A172 (cell line): ENCODE data around the gene NACA2. TPM values are rescaled to one million over a fixed set of nuclear protein-coding genes. Genes with fewer than 3 reads are reported as not detected.
A peak's percentile ranks its signal among the peaks of the same experiment; 100 is the strongest.
"Not testable (repeated sequence)": the region's sequence is repeated elsewhere in the genome, so short reads cannot be mapped to it uniquely, and the experiment has no call there.

Experiments
- DNase-seq: peaks from one replicate; pipeline ENCODE4 v3.0.0-alpha.2; 2015; ENCODE audit warnings: low spot score
- total RNA-seq: library from RNA; depleted of rRNA; stranded (reverse); fragments of >200 nt; shearing (Covaris generic); gene quantifications from 2 replicates; pipeline ENCODE4 v1.2.3, GENCODE V29; 2014; rRNA removed

Gene NACA2
- not detected in 2 replicates for total RNA-seq

DNA sequence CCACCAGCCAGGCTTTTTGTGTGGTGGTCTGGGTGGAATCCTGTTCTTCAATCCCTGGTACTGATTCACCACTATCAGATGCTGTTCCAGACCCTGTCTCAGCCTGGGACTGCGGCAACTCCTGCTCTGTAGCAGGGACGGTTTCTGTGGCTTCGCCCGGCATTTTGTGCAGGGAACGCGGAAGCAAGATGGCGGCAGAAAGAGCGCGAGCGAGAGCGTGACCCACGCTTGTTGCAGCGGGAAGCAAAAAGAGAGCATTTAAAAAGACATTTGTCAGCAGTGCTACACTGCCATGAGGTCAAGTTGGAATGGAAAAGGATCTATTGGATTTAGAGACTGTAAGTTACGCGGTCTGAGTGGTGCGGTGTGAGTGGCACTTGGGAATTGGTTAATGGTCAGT is at the start of gene NACA2:
Gene NACA2 (minus strand): TSS at position 202 of the 400 bp plus-strand sequence. CDS start 39 bp downstream, at position 163.
- DNase-seq: no peak

DNA sequence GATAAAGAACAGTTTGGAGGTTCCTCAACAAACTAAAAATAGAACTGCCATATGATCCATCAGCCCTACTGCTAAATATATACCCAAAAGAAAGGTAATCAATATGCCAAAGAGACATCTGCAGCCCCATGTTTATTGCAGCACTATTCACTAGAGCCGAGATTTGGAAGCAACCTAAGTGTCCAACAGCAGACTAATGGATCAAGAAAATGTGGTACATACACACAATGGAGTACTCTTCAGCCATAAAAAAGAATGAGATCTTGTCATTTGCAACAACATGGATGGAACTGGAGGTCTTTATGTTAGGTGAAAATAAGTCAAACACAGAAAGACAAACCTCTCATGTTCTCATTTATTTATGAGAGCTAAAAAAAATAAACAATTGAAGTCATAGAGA is 48.8 kb upstream of the NACA2 start:
- no peak for DNase-seq

DNA sequence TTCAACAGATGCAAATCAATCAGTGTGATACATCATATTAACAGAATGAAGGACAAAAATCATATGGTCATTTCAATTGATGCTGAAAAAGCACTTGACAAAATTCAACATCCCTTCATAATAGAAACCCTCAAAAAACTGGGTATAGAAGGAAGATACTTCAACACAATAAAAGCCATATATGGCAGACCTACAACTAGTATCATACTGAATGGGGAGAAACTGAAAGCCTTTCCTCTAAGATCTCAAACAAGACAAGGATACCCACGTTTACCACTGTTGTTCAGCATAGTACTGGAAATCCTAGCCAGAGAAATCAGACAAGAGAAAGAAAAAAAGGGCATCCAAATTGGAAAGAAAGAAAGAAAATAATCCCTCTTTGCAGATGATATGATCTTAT is 47.1 kb upstream of the NACA2 start:
- DNase-seq: no peak

DNA sequence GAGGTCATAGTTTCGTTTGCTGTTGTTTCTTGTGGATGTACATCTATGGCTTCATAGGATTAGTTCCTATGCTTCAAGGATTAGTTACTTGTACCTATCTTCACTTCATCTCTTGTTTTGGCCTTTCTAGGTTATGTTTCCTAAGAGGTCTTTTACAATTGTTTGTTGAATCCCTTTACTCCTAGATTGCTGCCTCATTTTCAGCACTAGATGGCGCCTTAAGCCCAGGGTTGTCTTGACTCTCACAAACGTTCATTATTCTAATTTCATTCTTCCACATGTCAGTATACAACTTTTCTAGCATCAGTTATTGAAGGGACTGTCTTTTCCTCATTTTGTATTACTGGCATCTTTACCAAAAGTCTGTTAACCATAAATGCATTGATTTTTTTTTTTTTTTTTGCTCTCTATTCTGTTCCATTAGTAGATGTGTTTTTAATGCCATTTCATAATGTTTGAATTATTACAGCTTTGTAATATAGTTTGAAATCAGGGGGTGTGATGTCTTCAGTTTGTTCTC is 45.0 kb upstream of the NACA2 start:
- peak; percentile 59 for DNase-seq

DNA sequence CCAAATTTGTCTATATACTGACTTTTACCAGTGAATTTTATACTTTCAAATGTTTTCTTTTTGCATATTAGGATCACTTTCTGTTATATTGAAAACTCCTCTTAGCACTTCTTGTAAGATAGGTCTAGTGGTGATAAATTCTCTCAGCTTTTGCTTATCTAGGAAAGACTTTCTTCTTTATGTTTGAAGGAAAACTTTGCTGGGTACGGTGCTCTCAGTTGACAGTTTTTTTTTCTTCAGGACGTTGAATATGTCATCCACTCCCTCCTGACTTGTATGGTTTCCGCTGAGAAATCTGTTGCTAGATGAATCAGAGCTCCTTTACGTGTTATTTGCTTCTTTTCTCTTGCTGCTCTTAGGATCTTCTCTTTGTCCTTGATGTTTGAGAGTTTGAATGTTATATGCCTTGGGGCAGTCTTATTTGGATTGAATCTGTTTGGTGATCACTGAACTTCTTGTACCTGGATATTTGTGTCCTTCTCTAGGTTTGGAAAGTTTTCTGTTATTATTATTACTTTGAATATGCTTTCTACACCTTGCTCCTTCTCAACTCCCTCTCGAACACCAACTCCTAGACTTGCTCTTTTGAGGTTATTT is 44.0 kb upstream of the NACA2 start:
- DNase-seq: no peak

DNA sequence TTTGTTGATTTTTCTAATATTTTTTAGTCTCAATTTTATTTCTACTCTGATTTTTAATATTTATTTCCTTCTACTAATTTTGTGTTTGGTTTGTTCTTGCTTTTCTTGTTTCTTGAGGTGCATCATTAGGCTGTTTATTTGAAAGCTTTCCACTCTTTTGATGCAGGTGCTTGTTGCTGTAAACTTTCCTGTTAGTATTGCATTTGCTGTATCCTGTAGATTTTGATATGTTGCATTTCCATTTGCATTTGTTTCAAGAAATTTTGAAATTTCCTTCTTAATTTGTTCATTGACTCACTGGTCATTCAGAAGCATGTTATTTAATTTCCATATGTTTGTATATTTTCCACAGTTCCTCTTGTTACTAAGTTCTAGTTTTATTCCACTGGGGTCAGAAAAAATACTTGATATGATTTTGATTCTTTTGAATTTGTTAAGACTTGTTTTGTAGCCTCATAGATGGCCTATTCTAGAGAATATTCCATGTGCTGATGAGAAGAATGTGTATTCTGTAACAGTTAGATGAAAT is 43.1 kb upstream of the NACA2 start:
- no peak for DNase-seq

DNA sequence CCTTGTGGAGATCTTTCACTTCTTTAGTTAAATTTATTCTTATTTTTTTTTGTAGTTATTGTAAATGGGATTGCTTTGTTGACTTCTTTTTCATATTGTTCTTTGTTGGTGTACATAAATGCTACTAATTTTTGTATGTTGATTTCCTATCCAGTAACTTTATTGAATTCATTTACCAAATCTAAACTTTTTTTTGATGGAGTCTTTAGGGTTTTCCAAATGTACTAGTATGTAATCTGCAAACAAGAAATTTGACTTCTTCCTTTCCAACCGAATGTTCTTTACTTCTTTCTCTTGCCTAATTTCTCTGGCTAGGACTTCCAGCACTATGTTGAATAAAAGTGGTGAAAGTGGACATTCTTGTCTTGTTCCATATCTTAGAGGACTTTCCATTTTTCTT is 41.8 kb upstream of the NACA2 start:
- no peak for DNase-seq

DNA sequence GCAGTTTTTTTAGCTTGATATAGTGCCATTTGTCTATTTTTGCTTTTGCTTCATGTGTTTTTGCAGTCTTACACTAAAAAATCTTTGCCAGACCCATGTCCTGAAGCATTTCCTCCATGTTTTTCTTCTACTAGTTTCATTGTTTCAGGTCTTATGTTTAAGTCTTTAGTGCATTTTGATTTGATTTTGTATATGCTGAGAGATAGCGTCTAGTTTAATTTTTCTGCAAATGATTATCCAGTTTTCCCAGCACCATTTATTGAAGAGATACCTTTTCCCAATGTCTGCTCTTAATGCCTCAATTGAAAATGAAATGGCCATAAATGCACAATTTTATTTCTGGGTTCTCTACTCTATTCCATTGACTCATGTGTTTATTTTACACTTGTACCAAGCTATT is 40.8 kb upstream of the NACA2 start:
- no peak for DNase-seq

DNA sequence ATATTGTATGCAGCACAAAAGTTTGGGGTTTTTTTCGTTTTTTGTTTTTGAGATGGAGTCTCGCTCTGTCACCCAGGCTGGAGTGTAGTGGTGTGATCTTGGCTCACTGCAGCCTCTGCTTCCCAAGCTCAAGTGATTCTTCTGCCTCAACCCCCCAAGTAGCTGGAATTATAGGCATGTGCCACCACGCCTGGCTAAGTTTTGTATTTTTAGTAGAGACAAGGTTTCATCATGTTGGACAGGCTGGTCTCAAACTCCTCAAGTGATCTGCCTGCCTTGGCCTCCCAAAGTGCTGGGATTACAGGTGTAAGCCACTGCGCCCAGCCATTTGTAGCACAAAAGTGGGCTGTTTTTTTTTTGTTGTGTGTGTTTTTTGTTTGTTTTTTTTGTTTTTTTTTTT is 37.1 kb upstream of the NACA2 start:
- DNase-seq: not testable (repeated sequence)

DNA sequence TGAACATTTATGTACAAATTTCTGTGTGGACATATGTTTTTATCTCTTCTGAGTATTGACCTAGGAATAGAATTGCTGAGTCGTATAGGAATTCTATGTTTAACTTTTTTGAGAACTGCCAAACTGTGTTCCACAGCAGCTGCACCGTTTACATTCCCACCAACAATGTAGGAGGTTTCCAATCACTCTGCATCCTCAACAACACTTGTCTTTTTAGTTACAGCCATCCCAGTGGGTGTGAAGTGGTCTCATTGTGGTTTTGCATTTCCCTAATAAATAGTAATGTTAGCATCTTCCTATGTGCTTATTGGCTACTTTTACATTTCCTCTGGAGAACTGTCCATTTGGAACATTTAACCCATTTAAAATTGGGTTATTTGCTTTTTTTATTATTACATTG is 36.6 kb upstream of the NACA2 start:
- DNase-seq: no peak

DNA sequence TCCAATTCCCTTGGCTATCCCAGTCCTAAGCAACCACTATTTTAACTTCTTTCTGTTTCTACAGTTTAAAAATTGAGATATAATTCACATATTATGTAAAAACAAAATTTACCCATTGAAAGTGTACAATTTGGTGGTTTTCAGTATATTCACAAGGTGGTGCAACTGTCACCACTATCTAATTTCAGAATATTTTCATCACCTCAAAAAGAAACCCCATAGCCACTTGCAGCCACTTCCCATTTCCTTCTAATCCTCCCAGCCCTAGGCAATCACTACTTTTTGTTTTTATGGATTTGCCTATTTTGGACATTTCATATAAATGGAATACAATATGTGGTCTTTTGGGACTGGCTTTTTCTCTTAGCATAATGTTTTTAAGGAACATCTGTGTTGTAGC is 36.1 kb upstream of the NACA2 start:
- no peak for DNase-seq

DNA sequence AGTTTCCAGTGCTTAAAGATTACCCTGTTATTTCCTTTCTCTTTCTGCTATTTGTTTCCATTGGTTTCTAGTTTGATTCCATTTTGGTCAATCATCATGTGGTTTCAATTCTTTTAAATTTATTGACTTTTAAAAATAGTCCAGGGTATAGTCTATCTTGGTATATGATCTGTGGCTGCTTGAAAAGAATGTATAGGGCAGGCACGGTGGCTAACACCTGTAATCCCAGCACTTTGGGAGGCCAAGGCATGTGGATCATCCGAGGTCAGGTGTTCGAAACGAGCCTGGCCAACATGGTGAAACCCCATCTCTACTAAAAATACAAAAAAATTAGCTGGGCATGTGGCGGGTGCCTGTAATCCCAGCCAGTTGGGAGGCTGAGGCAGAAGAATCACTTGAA is 34.5 kb upstream of the NACA2 start:
- DNase-seq: no peak

DNA sequence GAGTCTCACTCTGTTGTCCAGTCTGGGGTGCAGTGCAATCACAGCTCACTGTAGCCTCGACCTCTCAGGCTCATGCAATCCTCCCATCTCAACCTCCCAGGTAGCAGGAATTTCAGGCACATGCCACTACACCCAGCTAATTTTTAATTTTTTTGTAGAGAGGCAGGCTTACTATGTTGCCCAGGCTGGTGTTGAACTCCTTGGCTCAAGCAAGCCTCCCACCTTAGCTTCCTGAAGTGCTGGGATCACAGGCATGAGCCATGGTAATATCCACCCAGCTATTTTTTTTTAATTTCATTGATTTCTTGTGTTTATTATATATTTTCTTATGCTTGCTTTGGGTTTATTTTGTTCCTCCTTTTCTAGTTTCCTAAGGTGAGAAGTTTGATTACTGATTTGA is 33.9 kb upstream of the NACA2 start:
- no peak for DNase-seq

DNA sequence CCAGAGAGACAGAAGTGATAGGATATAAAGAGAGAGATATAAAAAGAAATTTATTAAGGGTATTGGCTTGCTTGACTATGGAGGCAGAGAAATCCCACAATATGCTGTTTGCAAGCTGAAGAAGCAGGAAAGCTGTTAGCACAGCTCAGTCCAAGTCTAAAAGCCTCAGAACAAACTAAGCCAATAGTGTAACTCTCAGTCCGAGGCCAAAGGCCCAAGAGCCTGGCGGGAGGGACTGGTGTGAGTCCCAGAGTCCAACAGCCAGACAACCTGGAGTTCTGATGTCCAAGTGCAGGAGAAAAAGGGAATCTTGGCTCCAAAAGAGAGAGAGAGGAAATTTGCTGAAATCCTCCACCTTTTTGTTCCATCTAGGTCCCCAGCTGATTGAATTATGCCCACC is 30.3 kb upstream of the NACA2 start:
- DNase-seq: no peak

DNA sequence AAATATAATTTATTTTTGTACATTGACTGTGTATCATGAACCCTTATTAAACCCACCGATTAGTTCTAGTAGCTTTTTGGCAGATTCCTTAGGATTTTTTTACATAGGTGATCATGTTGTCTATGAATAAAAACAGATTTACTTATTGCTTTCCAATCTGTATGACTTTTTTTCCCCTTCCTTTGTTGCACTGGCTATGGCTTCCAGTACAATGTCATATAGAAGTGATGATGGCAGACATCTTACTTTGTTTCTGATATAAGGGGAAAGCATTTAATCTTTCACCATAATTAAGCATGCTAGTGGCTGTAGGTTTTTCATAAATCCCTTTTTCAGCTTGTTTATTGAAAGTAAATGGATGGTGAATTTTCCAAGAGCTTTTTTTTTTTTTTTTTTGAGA is 28.9 kb upstream of the NACA2 start:
- DNase-seq: no peak

DNA sequence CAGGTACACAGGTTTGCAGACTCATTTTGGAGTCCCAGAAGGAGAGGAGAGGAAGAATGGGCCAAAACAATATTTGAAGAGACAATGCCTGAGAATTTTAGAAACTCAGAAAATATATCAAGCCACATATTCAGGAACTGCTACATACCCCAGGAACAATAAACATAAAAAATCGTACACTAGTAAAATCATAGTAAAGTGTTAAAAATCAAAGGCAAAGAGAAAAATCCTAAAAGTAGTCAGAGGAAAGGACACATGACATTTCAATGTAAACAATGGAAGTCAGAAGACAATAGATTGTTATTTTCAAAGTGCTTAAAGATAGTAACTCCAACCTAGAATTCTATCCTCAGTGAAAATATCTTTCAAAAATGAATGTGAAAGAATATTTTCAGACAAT is 28.5 kb upstream of the NACA2 start:
- no peak for DNase-seq

DNA sequence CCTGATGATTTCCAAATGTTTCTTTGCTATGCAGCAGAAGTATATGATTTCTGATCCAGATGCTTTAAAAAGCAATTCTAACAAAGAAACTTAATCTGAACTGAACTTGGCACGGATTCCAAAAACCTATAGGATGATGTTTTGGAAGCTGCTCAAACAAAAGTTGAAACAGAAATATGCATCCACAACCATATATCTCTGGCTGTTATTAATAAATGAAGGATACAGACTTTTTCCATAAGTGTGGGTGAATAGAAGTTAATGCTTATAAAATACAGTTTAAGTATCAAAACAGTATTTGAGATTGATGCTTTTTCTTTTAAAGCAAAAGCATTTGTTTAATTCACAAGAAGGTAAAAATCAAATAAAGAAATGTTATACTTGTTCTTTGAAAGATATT is 27.9 kb upstream of the NACA2 start:
- no peak for DNase-seq

DNA sequence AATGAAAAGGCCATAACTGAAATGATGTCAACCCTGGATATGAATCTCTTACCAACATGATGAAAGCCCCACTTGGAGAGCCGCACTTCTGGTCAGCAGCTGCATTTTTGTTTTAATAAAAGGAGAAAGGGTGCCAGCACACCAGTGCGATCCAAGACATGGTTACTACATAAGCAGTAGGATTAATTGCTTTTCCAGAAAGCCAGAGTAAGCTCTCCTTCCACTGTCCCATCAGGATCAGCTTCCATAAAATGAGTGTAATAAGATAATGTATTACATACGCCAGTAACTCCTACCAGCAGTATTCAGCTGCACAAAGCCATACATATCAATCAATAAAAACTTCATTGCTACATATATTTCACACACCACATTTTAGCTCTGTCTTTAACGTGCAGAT is 26.3 kb upstream of the NACA2 start:
- no peak for DNase-seq

DNA sequence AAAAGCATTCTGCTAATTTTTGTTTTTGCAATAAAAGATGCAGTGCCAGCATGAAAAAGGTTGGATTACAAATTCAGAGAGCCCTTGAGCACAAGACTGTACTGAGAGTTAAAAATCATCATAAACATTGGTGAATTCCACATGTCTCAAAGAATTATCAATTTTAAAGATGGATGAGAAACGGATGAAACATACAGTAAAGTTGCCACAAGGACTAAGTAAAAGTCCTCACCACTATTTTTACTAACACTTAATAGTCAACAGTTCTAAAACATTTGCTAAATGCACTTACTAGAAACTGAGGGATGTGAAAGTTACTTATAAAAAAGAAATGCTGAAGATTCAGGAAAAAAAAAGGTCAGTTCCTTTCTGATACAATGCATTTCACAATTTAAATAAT is 25.8 kb upstream of the NACA2 start:
- no peak for DNase-seq

DNA sequence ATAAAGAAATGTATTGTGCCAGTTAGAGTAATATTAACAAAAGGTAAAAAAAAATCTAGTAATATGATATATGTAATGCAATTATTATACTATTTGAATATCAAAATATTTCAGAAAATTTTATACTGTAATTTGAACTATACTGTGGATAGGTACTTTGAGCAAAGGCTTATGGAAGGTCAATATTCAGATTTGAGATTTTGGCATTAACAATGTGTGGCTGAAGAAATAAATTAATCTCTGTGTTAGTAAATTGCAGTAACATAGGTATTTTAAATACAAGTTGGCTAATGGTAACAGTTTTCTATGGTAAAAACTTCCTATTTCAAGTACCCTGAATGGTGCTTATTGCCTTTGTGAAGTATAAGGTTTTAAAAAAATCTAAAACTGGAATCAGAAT is 23.2 kb upstream of the NACA2 start:
- no peak for DNase-seq

DNA sequence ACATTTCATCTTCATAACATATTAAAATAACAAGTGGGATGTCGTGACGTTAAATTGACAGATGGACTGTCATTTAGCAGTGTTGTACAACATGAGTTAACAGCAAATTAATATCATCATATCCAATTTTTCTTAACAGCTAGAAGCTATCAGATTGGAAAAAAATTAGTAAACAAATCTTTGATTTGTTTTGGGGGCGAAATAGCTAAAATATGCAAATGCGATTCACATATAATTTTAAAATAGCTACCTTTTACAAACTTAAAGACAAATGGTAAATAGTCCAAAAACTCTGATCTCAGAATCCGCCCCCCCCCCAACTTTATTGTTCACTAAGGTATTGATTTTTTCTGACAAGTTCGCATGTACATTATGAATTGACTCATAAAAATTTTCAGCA is 20.3 kb upstream of the NACA2 start:
- no peak for DNase-seq

DNA sequence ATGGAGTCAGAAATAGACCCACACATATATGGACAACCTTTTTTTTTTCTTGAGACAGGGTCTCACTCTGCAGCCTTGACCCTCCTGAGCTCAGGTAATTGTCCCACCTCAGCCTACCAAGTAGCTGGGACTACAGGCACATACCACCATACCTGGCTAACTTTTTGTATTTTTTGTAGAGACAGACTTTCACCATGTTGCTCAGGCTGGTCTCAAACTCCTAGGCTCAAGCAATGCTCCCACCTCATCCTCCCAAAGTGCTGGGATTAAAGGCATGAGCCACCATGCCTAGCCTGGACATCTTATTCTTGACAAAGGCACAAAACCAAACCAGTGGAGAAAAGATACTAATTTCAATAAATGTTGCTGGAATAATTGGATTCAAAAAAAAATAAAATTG is 14.7 kb upstream of the NACA2 start:
- DNase-seq: no peak

DNA sequence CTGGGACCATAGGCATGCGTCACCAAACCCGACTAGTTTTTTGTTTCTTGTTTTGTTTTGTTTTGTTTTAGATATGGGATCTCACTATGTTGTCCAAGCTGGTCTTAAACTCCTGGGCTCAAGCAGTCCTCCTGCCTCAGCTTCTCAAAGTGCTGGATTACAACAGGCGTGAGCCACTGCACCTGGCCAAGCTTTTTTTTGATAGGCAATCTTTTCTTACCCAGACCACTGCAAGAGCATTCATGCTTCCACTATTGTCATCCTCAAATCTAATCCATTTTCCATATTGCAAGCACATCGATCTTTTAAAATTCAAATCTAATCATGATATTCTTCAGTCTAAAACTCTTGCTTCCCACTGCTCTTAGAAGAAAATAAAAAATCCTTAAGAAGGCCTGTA is 10.3 kb upstream of the NACA2 start:
- no peak for DNase-seq

DNA sequence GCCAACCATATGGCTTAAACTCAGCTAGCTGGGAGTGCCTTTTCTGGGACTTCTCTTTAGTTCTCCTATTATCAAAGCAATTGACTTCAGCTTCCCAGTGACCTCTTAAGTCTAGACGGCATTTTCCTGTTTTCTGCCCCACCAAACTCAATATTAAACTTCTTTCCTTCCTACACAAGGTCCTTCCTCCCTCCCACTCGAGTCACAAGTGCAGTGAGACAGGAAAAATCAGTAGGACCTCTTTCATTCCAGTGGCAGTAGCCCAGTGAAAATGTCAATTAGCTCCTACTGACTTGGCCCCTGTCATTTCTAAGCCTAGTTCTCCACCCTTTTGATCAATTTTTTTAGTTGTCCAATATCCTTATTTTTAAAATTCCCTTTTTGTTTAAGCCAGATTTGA is 9.6 kb upstream of the NACA2 start:
- DNase-seq: no peak
